ENCODE results near the gene TBX4. TPM values are rescaled to one million over a fixed set of nuclear protein-coding genes. Genes with fewer than 3 reads are reported as not detected.
"Not testable (repeated sequence)": the region's sequence is repeated elsewhere in the genome, so short reads cannot be mapped to it uniquely, and the experiment has no call there.

TBX4 gene
- total RNA-seq, 1 donor from 2014 or later = 1.6 TPM

DNA sequence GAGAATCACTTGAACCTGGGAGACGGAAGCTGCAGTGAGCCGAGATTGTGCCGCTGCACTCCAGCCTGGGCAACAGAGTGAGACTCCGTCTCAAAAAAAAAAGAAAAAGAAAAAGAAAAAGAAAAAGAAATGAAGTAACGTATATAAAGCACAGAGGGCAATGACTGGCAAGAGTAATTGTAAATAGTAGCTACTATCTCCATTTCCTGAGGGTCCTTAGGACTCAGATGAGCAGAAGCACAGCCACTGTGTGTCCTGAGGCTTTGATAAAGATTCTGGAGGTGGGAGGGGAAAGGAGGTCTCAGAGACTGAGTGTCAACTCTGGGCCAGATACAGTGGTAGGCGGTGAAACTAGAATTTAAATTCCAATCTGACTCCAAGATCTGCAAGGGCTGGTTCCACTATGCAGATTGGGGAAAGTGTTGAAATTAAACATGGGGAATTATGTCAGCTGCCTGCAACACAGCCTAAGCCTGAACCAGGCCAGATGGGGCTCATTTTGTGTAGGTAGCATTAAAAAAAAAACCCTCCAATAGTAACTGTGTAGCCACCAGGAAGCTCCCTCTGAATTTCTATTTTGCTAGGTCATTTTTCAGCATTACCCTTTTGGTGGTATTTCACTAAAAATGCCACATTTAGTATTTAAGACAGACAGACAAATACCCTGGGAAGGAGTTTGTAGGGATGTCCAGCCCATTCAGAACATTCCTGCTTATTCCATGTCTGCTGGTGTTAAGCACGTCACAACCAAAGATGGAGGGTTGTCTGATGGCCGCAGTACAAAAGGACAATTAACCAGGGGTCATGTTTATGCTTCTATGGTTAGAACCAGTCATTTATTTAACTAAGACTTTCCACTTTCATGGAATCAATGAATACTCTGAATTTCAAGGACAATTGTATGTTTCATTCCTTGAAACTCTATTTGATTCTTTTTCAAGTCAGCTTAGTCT is 46.1 kb downstream of the TBX4 start:
- no peak for DNase-seq (ENCODE audit: low spot score)

DNA sequence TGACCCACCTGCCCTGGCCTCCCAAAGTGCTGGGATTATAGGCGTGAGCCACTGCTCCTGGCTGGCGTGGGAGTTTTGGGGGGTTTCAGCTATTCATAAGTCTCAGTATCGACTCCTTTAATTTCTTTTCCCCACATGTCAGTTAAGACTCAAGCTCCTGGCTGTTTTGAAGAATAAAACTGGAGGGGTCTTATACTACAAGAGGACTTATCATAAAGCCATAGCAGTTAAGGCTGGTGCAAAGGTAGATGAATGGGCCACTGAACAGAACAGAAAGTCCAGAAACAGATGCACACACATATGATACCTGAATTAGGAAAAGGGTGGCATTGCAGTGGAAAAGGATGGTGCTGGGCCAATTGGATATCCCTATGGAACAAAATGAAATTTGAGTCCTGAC is 47.4 kb downstream of the TBX4 start:
- DNase-seq (ENCODE audit: low spot score) = no peak

GRCh38 chr17:61500287-61500686 is 48.1 kb downstream of the TBX4 start:
- no peak for DNase-seq (ENCODE audit: low spot score)

DNA sequence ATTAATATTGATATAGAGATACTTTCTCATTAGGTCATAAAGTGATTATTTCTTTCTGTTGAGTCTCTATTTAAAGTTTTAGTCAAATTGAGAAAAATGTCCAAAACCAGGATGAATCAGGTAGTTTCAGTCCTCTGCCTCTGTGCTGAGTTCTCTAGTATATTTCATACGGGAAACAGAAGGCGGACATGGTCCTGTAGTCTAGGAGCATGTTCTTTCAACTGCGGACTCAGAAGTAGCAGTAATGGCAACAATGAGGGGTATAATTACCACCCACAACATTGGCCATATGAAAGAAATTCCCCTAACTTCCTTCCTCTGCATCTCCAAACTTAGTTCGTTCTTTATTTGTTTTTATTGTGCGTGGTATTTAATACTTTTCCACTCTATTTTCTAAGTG is 50.1 kb downstream of the TBX4 start:
- DNase-seq (ENCODE audit: low spot score) = no peak

GRCh38 chr17:61503961-61504360 is 51.7 kb downstream of the TBX4 start:
- no peak for DNase-seq (ENCODE audit: low spot score)

- DNase-seq (ENCODE audit: low spot score) = no peak
Measured at GRCh38 chr17:61504697-61505096, 52.5 kb downstream of the TBX4 start.

DNA sequence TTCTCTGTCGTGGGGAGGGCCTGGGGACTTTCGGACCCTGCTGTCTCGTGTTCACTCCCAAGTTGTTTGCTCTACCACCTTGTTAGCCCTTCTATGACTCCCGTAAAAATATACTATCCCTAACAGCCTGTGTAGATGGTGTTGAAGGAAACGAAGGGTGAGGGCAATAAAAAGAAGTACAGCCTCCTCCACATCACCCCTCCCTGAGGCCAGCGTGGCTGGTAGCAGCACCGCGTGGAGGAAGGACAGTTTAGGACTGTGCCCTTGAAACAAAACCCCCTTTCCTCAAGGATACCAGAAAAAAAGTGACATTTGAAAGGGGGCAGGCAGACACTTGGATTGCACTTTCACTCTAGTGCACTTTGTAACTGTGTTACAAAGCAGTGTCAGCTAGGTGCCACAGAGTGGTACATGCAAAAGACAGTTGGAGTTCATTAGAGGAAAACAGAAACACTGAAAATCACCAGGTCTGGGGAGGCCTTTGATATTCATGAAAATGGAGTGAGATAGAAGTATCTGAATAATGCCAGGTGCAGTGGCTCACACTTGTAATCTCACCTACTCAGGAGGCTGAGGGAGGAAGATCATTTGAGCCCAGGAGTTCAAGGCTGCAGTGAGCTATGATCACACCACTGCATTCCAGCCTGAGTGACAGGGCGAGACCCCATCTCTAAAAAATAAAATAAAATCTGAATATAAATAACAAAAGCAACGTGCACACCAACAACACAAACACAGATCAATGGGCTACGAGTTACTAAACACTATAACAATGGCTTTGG is 53.8 kb downstream of the TBX4 start:
- DNase-seq (ENCODE audit: low spot score) = no peak

DNA sequence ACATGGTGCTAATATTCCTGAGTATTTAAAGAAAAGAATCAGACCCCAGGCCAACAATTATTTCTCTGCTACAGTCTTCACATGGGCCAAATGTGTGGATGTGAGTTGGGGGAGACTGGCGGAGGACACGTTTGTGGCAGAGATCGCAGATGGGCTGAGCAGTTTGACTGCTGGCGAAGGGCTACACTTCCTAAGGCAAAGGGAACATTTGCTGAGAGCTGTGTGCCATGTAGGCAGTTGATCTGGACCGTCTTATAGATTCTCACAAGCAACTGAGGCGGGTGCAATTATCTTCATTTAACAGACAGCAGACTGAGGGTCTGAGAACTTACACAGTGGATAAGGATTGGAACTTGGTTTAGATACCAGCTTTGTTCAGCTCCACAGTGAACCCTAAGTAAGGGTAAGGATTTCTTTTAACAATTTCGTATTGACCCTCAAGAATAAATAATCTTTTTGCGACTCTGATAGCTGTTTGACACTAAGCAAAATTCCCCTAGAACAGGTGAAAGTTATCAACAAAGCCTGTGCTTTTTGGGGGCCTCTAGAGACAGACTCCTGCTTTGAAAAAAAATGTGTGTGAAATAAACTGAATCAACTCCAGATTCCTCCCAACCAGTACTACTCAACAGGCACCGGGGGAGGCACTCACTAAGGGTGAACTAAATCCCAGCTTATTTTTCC is 55.3 kb downstream of the TBX4 start:
- no peak for DNase-seq (ENCODE audit: low spot score)

DNA sequence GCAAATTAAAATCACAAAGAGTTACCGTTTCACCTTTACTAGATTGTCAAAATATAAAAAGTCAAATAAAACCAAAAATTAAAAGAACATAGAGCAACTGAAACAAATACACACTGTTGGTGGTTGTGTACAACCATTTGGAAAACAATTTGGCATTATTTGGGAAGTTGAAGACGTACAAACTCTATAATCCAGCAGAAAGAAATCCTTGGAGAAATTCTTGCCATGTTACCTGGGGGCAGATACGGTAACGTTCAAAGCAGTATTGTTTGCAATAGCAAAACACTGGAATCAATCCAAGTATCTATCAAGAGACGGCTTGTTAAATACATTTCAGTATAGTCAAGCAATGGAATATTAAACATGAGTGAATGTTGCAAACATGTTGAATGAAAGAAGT is 56.7 kb downstream of the TBX4 start:
- DNase-seq (ENCODE audit: low spot score) = no peak

DNA sequence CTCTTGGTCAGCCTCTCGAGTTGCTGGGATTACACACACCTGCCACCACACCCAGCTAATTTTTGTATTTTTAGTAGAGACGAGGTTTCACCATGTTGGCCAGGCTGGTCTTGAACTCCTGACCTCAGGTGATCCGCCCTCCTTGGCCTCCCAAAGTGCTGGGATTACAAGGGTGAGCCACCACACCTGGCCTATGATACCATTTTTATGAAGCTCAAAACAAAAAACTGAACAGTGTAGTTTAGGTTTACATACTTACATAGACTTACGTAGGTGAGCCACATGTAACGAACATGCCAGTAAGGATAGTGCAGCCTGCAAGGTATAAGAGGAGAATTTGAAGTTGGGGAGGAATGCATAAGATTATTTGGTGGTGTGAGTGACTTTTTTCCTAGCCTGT is 57.2 kb downstream of the TBX4 start:
- not testable (repeated sequence) for DNase-seq (ENCODE audit: low spot score)

DNA sequence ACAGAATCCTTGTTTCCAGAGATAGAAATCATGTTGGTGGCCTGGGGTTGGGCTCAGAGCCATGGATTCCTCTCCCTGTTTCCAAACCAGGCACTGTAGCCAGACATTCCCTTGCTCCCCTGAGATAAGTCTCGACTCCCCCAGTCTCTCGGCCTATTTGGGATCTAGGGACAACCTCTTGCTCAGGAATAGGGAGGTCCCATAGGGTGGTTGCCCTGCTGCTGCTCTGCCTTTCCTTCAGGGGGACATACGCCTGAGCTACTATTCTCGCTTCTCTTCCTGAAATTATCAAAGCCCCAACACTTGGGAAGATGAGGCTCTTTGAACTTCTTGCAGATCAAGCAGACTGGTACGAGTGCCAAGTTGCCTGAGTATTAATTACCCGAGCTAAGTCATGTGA is 58.0 kb downstream of the TBX4 start:
- no peak for DNase-seq (ENCODE audit: low spot score)

- DNase-seq (ENCODE audit: low spot score) = no peak
Measured at GRCh38 chr17:61510991-61511390, 58.8 kb downstream of the TBX4 start.

GRCh38 chr17:61511480-61512182 is 59.4 kb downstream of the TBX4 start:
- DNase-seq (ENCODE audit: low spot score) = no peak

- no peak for DNase-seq (ENCODE audit: low spot score)
Measured at GRCh38 chr17:61514491-61514890, 62.3 kb downstream of the TBX4 start.

DNA sequence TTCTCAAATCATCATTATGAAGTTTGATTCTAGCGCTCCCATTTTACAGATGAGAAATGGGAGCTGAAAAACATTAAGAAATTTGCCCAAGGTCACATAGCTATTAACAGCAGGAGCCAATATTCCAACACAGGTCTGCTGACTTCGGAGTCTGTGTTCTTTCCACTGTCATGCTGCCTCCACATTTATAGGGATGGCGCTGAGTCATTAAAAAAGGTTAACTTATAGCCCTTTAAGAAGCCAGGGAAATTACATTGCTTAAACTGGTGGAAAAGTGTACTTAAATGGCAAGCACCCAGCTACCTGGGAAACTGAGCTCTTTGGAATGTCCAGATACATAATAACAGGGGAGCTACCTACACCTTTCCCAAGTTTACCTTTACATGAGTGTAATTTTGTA is 65.0 kb downstream of the TBX4 start:
- DNase-seq (ENCODE audit: low spot score) = no peak

DNA sequence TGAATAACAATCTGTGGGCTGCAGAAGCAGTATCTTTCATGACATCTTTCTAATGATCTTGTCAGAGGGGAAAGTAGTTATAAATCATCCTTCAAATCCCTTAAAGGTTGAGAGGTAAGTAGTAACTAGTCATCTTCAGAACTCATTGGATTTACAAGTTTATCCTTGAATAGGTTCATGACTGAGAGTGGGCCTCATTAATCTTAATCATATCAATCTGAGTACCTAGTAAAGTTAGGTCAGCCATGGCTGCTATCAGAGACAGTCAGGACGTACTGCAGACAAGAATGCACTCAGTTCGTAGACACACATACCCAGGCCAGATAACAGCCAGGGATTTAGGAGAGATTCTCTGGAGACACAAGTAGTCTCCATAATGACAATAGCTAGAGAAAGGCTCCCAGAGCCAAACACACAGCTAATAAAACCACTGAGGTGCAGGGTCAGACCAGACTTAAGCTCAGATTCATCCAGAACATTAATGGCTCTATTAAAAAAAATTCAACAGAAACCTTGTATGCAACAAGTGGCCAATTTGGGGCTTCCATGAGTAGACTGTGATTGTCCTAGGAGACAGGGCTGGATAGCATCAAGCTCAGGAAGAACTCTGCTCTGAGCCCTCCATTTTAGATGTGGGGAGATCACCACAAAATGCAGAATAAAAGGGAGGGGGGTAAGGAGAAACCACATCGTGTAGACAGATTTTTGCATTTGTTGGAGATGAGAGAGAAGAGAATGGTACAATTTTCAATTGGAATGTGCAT is 65.8 kb downstream of the TBX4 start:
- DNase-seq (ENCODE audit: low spot score) = no peak

GRCh38 chr17:61519139-61519538 is 66.9 kb downstream of the TBX4 start:
- DNase-seq (ENCODE audit: low spot score) = no peak

- DNase-seq (ENCODE audit: low spot score) = no peak
Measured at GRCh38 chr17:61519754-61520440, 67.7 kb downstream of the TBX4 start.

GRCh38 chr17:61520897-61521296 is 68.7 kb downstream of the TBX4 start:
- DNase-seq (ENCODE audit: low spot score) = no peak

GRCh38 chr17:61522088-61522487 is 69.9 kb downstream of the TBX4 start:
- no peak for DNase-seq (ENCODE audit: low spot score)
